ENCODE results near the gene REC114.

GRCh38 chr15:73607843-73608242, 164.9 kb downstream of the REC114 start:
- TF ChIP-seq L3MBTL2 (conservative IDR thresholded peaks at IDR 0.05) (no peak), FOXM1 (IDR thresholded peaks at IDR 0.05; ENCODE audit: borderline replicate concordance) (no peak), NFRKB (IDR thresholded peaks at IDR 0.05) (no peak), FOXA1 (IDR thresholded peaks at IDR 0.05) (no peak), ELF4 (IDR thresholded peaks at IDR 0.05) (no peak), SUZ12 (IDR thresholded peaks at IDR 0.05) (no peak), ZNF384 (IDR thresholded peaks at IDR 0.05) (no peak), SP1 (IDR thresholded peaks at IDR 0.05) (no peak), CTBP1 (IDR thresholded peaks at IDR 0.05; ENCODE audit: borderline replicate concordance) (no peak), BHLHE40 (IDR thresholded peaks at IDR 0.05; ENCODE audit: borderline replicate concordance) (no peak), HDGF (IDR thresholded peaks at IDR 0.05; ENCODE audit: borderline replicate concordance) (no peak), FOXK2 (IDR thresholded peaks at IDR 0.05) (no peak)
- TF ChIP-seq, protein P1, sequence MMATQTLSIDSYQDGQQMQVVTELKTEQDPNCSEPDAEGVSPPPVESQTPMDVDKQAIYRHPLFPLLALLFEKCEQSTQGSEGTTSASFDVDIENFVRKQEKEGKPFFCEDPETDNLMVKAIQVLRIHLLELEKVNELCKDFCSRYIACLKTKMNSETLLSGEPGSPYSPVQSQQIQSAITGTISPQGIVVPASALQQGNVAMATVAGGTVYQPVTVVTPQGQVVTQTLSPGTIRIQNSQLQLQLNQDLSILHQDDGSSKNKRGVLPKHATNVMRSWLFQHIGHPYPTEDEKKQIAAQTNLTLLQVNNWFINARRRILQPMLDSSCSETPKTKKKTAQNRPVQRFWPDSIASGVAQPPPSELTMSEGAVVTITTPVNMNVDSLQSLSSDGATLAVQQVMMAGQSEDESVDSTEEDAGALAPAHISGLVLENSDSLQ (IDR thresholded peaks at IDR 0.05): no peak

Data from HEK293T (cell line).